GM12865 (cell line): ENCODE data around the gene TNFRSF12A.
A peak's percentile ranks its signal among the peaks of the same experiment; 100 is the strongest.

Source experiments
- DNase-seq: peaks from one replicate; pipeline ENCODE4 v3.0.0; 2010; ENCODE audit warnings: low read depth
- H3K4me3 ChIP-seq: 2 replicates; pipeline ENCODE4 v1.5.1; 2011; ENCODE audit warnings: mild to moderate bottlenecking, low read depth, low read length, control low read depth
- CTCF ChIP-seq: IDR thresholded peaks from 2 replicates; pipeline ENCODE4 v1.5.1; 2011; ENCODE audit warnings: low read length, control low read depth, low read depth, inconsistent platforms; ENCODE audit not compliant: insufficient read depth; ENCODE audit errors: missing control alignments

The TNFRSF12A gene

GRCh38 chr16:3056336-3057180, 36.4 kb downstream of the TNFRSF12A start:
- no peak for DNase-seq
- H3K4me3 ChIP-seq, result no peak overlapping the region
- no peak for TF ChIP-seq CTCF

GRCh38 chr16:3057181-3058138, 37.3 kb downstream of the TNFRSF12A start:
- H3K4me3 ChIP-seq, result no peak overlapping the region
- TF ChIP-seq CTCF, result no peak
- DNase-seq, result no peak

GRCh38 chr16:3058139-3059030, 38.2 kb downstream of the TNFRSF12A start:
- peak; percentile 40 for TF ChIP-seq CTCF
- peak overlapping the region; percentile 98 for H3K4me3 ChIP-seq
- peak; percentile 72 for DNase-seq

- peak; percentile 89 for TF ChIP-seq CTCF
- DNase-seq, result peak; percentile 89
- H3K4me3 ChIP-seq, result peak overlapping the region; percentile 98
Observed at GRCh38 chr16:3059041-3059722, 39.0 kb downstream of the TNFRSF12A start.

- peak overlapping the region; percentile 98 for H3K4me3 ChIP-seq
- no peak for DNase-seq
- no peak for TF ChIP-seq CTCF
Observed at GRCh38 chr16:3059723-3060242, 39.6 kb downstream of the TNFRSF12A start.
